K562 (cell line): Measurements from ENCODE around the gene KMT2D. TPM values are rescaled to one million over a fixed set of nuclear protein-coding genes. Genes with fewer than 3 reads are reported as not detected.

Experiments
- ATAC-seq: fragments of 200-7000 bp; cut with Tn5 transposase; 3 replicates; pipeline ENCODE4 v1.9.1; 2020; ENCODE audit warnings: moderate library complexity
- BruUV-seq: library from RNA; stranded (reverse); fragments of 400-500 nt; replicated peaks from 2 replicates; lab custom pipeline; 2021; lab: Mats Ljungman, UMichigan
- CTCF ChIA-PET: fragments of 300-600 bp; formaldehyde crosslinking; extraction: SDS; loops from one replicate; lab custom pipeline; 2021; ENCODE audit warnings: low intra/inter-chr PET ratio; lab: Yijun Ruan, JAX
- POLR2A ChIA-PET: fragments of 300-600, 350-650 bp; sonication (Branson Sonifier 250); formaldehyde crosslinking; extraction: SDS; loops from one replicate; lab custom pipeline; 2021; ENCODE audit warnings: antibody characterized with exemption, inconsistent platforms; lab: Yijun Ruan, JAX
- DNase-seq, 4 experiments: peaks; one replicate each; pipeline versions ENCODE4 v3.0.0 to v3.0.0-alpha.2; 2011 to 2018; ENCODE audit warnings: low spot score in 3 of 4, mixed read lengths in 3 of 4; ENCODE audit errors: extremely low read depth in 1 of 4
- FAIRE-seq: peaks from 2 replicates; lab custom pipeline; 2011; peaks lifted over from hg19 to GRCh38; lab: Jason Lieb, UNC
- H2AFZ ChIP-seq: 2 replicates; pipeline ENCODE4 v1.6.0; 2011; ENCODE audit warnings: low read depth, low read length, control low read depth, inconsistent platforms
- H3K27ac ChIP-seq: fragments of 200-600 bp; 3 replicates; pipeline ENCODE4 v1.8.0; 2011; ENCODE audit warnings: low read depth, mild to moderate bottlenecking, control low read depth, inconsistent platforms, low read length, moderate library complexity, mixed read lengths; ENCODE audit errors: extremely low read depth
- H3K27me3 ChIP-seq, 2 experiments: fragments of 300-600 bp in 1 of 2; 2 replicates in 1 of 2; 3 replicates in 1 of 2; pipeline versions ENCODE4 v1.6.0 to v1.8.0; 2011; ENCODE audit warnings: inconsistent platforms in 2 of 2, low read length in 2 of 2, mild to moderate bottlenecking in 1 of 2, mixed read lengths in 1 of 2, moderate library complexity in 1 of 2; ENCODE audit not compliant: control insufficient read depth in 2 of 2, insufficient read depth in 2 of 2
- H3K36me3 ChIP-seq: fragments of 300-600 bp; 3 replicates; pipeline ENCODE4 v1.8.0; 2011; ENCODE audit warnings: mild to moderate bottlenecking, low read length, inconsistent platforms; ENCODE audit not compliant: control insufficient read depth, insufficient read depth
- H3K4me1 ChIP-seq, 2 experiments: fragments of 200-600 bp in 1 of 2; replicated peaks in 1 of 2; 2 replicates in 1 of 2; 3 replicates in 1 of 2; pipeline versions ENCODE4 v1.5.1 to v1.8.0; 2011; ENCODE audit warnings: inconsistent platforms in 2 of 2, low read length in 2 of 2, mild to moderate bottlenecking in 1 of 2, mixed read lengths in 1 of 2, moderate library complexity in 1 of 2; ENCODE audit not compliant: control insufficient read depth in 2 of 2, insufficient read depth in 2 of 2
- H3K4me2 ChIP-seq: 2 replicates; pipeline ENCODE4 v1.6.1; 2011; ENCODE audit warnings: low read length, control low read depth, inconsistent platforms, mixed read lengths; ENCODE audit not compliant: insufficient read depth
- H3K4me3 ChIP-seq: fragments of 200-600 bp; sonication (generic), shearing (Covaris generic); 2 replicates; pipeline ENCODE4 v1.5.1; 2016; ENCODE audit warnings: control low read depth, inconsistent platforms
- H3K79me2 ChIP-seq: fragments of 200-600 bp; 3 replicates; pipeline ENCODE4 v1.8.0; 2011; ENCODE audit warnings: low read length, inconsistent platforms; ENCODE audit not compliant: control insufficient read depth, insufficient read depth
- H3K9ac ChIP-seq, 2 experiments: 2 replicates each; pipeline versions ENCODE4 v1.6.0 to v1.6.1; 2011; ENCODE audit warnings: low read depth in 2 of 2, low read length in 2 of 2, control low read depth in 1 of 2, inconsistent platforms in 1 of 2, mild to moderate bottlenecking in 1 of 2, mixed read lengths in 1 of 2; ENCODE audit not compliant: insufficient read depth in 1 of 2
- H3K9me1 ChIP-seq: one replicate; pipeline ENCODE4 v1.6.0; 2011; ENCODE audit warnings: inconsistent platforms, mild to moderate bottlenecking, low read length, moderate library complexity; ENCODE audit not compliant: control insufficient read depth, insufficient read depth
- H3K9me3 ChIP-seq: replicated peaks from 2 replicates; pipeline ENCODE4 v1.5.1; 2011; ENCODE audit warnings: low read depth, low read length, inconsistent platforms; ENCODE audit not compliant: control insufficient read depth, insufficient read depth
- H4K20me1 ChIP-seq: replicated peaks from 2 replicates; pipeline ENCODE4 v1.6.1; 2011; ENCODE audit warnings: low read length, inconsistent platforms, mixed read lengths; ENCODE audit not compliant: control insufficient read depth, insufficient read depth
- CBX3 ChIP-seq, 2 experiments: IDR thresholded peaks; 1 replicate in 1 of 2; 2 replicates in 1 of 2; pipeline ENCODE4 v1.6.1; 2012; ENCODE audit warnings: inconsistent platforms in 2 of 2, low read length in 2 of 2, borderline replicate concordance in 1 of 2, control low read depth in 1 of 2
- FOXA3 ChIP-seq, 2 experiments: fragments of 450-650 bp in 1 of 2; sonication (generic) in 1 of 2; formaldehyde crosslinking; IDR thresholded peaks in 1 of 2; conservative IDR thresholded peaks in 1 of 2; 2 replicates each; pipeline versions ENCODE4 v1.4.0 to v1.8.0; 2020 to 2022; ENCODE audit warnings: mild to moderate bottlenecking in 2 of 2, missing genetic modification reagents in 1 of 2
- MTA3 ChIP-seq: fragments of 450-650 bp; formaldehyde crosslinking; IDR thresholded peaks from 2 replicates; pipeline ENCODE4 v1.6.1; 2017; ENCODE audit warnings: mild to moderate bottlenecking, borderline replicate concordance
- RAD21 ChIP-seq, 2 experiments: fragments of 250-450 bp in 1 of 2; fragments of 450-650 bp in 1 of 2; sonication (Bioruptor Pico) in 1 of 2; formaldehyde crosslinking in 1 of 2; IDR thresholded peaks in 1 of 2; conservative IDR thresholded peaks in 1 of 2; 2 replicates each; pipeline versions ENCODE4 v1.4.0 to v1.8.0; 2020 to 2022; ENCODE audit warnings: mild to moderate bottlenecking in 2 of 2, moderate library complexity in 1 of 2
- SMAD3 ChIP-seq: fragments of 450-650 bp; formaldehyde crosslinking; conservative IDR thresholded peaks from 2 replicates; pipeline ENCODE4 v1.4.0; 2020; ENCODE audit warnings: mild to moderate bottlenecking
- SMARCA5 ChIP-seq: fragments of 450-650 bp; IDR thresholded peaks from 2 replicates; pipeline ENCODE4 v1.6.1; 2016
- SMC3 ChIP-seq: conservative IDR thresholded peaks from 2 replicates; pipeline ENCODE4 v1.6.1; 2011; ENCODE audit warnings: low read depth, low read length, improper control_type of control experiment; ENCODE audit not compliant: insufficient read depth
- SP1 ChIP-seq: sonication (generic); formaldehyde crosslinking; IDR thresholded peaks from 2 replicates; pipeline ENCODE4 v1.8.1; 2022; ENCODE audit warnings: mild to moderate bottlenecking, missing genetic modification reagents
- ZFP36 ChIP-seq: fragments of 150-350 bp; IDR thresholded peaks from 2 replicates; pipeline ENCODE4 v1.6.1; 2018; ENCODE audit warnings: low read length, low read depth; ENCODE audit not compliant: partially characterized antibody
- WGBS: fragments of 100-300 bp; shearing (Covaris generic); methylation state at CpG from one replicate; pipeline ENCODE4 v1.1.6; 2016; ENCODE audit warnings: low coverage, mixed read lengths; ENCODE audit not compliant: insufficient coverage; ENCODE audit errors: missing lambda C conversion rate; 5-methylcytosine and 5-hydroxymethylcytosine counted together
- in situ Hi-C: fragments of 300-500 bp; cut with MboI; formaldehyde crosslinking; loops from 4 replicates; pipeline ENCODE4 v1.15.0; 2018; ENCODE audit warnings: inconsistent platforms, mixed read lengths
- intact Hi-C: fragments of 100-400 bp; cut with micrococcal nuclease; formaldehyde crosslinking; loops from 2 replicates; pipeline ENCODE4 v1.14.2; 2022
- polyA plus RNA-seq, 8 experiments: library from polyadenylated mRNA; depleted of rRNA in 4 of 8; stranded (reverse) in 5 of 8; unstranded in 3 of 8; fragments of >200 nt; fragmentation: Nextera tagmentation in 2 of 8; fragmentation: Illumina TruSeq in 1 of 8; extraction: Ambion mirVana in 2 of 8; extraction: Trizol in 1 of 8; gene quantifications; 2 replicates each; pipeline versions ENCODE4 v1.2.1 to v1.2.3, GENCODE V29; 2011 to 2014; ENCODE audit warnings: inconsistent platforms in 1 of 8, missing spikeins in 1 of 8
- total RNA-seq, 7 experiments: library from RNA; depleted of rRNA in 6 of 7; stranded (reverse); fragments of >200 nt in 6 of 7; fragmentation: Illumina TruSeq in 2 of 7; extraction: Trizol in 2 of 7; gene quantifications; 2 replicates each; pipeline versions ENCODE4 v1.2.1 to v1.2.3, GENCODE V29; 2011 to 2021; ENCODE audit warnings: low replicate concordance in 1 of 7
- TF ChIP-seq, protein P1 (sequence below): sonication (generic); formaldehyde crosslinking; IDR thresholded peaks from 2 replicates; pipeline ENCODE4 v1.8.0; 2022; ENCODE audit warnings: missing genetic modification reagents, mild to moderate bottlenecking, moderate library complexity, borderline replicate concordance
- TF ChIP-seq, protein P2 (sequence below), 2 experiments: IDR thresholded peaks; 2 replicates each; pipeline ENCODE4 v1.6.1; 2012; ENCODE audit warnings: improper control_type of control experiment in 2 of 2, low read depth in 2 of 2, low read length in 2 of 2, borderline replicate concordance in 1 of 2
- TF ChIP-seq, protein P3 (sequence below), 3 experiments: IDR thresholded peaks in 2 of 3; conservative IDR thresholded peaks in 1 of 3; 2 replicates each; pipeline ENCODE4 v1.5.1; 2011 to 2012; ENCODE audit warnings: low read length in 3 of 3, mild to moderate bottlenecking in 3 of 3, control low read depth in 2 of 3, improper control_type of control experiment in 1 of 3, inconsistent platforms in 1 of 3, low read depth in 1 of 3, mixed read lengths in 1 of 3, moderate library complexity in 1 of 3; ENCODE audit not compliant: insufficient read depth in 2 of 3
- TF ChIP-seq, protein P4 (sequence below): fragments of 200-800 bp; sonication (Bioruptor generic); IDR thresholded peaks from 2 replicates; pipeline ENCODE4 v1.6.1; 2017; ENCODE audit warnings: missing genetic modification characterization, missing compliant biosample characterization

Gene KMT2D
- total and polyA plus RNA-seq, 9 of the 15 experiments (the other 6 are each of a cell fraction or from before 2014, with no cell fraction given): 0.22 to 93.7 (median 13.7) TPM

DNA sequence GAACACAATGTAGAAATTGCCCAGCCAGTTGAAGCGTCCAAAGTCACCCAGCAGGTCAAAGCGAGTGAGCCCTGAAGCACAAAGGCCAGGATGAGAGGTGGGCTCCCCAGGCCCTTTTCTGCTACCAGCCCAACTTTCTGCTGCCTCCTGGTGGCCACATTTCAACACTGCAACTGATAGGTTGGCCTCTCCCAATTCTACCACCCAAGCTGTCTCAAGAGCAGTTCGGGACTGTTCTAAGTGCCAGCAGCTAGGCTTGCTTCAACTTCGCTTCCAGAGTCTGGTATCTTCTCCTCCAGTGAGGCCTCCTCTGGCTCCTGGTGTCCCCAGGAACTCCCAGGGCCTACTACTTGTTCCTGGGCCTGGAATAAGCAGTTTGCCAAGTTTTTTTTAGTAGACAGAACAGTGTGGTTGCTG is 37.4 kb upstream of the KMT2D start:
- in situ Hi-C loops (loop anchor here (5.0 kb wide), 1 partner anchor 36 kb away; the partner anchor contains the start of gene KMT2D), intact Hi-C loops (loop anchor here (1.0 kb wide), 1 partner anchor 34 kb away; no protein-coding TSS in a partner anchor)
- Histone ChIP-seq H4K20me1 (no peaks in the 10 kb centered on the region), H3K27me3 (no peaks in the 10 kb centered on the region), H3K9me3 (no peaks in the 10 kb centered on the region), H3K79me2 (peaks cover 12% of the 10 kb centered on the region; the same call in 1 of the 3 replicates), H3K4me3 (no peak overlapping the region), H3K9me1 (peaks cover 4% of the 10 kb centered on the region), H3K4me2 (no peak overlapping the region), H3K27ac (no peak overlapping the region; the same call in 2 of the 3 replicates), H3K9ac (peak overlapping the region in 1 of 2 experiments; percentile 63; a peak in 1 of 4 replicates), H3K4me1 (peaks cover 27 to 28% of the 10 kb centered on the region in 2 experiments), H3K36me3 (peaks cover 60% of the 10 kb centered on the region), H2AFZ (no peak overlapping the region)
- 10% methylated on average over 4 of the region's 4 CpGs for WGBS
- ChIA-PET CTCF (interaction anchor here (0.6 to 2.0 kb wide), 3 partner anchors 34 to 137 kb away, joined by 3 to 7 read pairs (median 4); partner anchors contain the start of gene KMT2D), POLR2A (interaction anchor here (0.7 to 5.0 kb wide), 13 partner anchors 11 to 169 kb away, joined by 3 to 51 read pairs (median 4); partner anchors contain the start of genes LMBR1L, RHEBL1, TUBA1B and TUBA1C)
- DNase-seq (peak; percentile 68 to 78 (median 74)), ATAC-seq (peak; percentile 76), FAIRE-seq (peak; percentile 92)
- BruUV-seq: no TSS peak
- TF ChIP-seq ZFP36 (peak; percentile 91), MTA3 (peak; percentile 53; the same call in 1 of the 2 replicates), CBX3 (IDR thresholded peaks at IDR 0.05; ENCODE audit: borderline replicate concordance in 1 of 2, low read length in 2 of 2) (peak in 1 of 2 experiments; percentile 46; a peak in 1 of 3 replicates), FOXA3 (CRISPR knock-in tag; conservative IDR thresholded peaks at IDR 0.05 in 1 of 2, IDR thresholded peaks at IDR 0.05 in 1 of 2) (no peak), SMARCA5 (no peak), SP1 (CRISPR knock-in tag) (0 out of 2 replicates have a peak, but pooled peaks have one; percentile 15), RAD21 (CRISPR knock-in tag; conservative IDR thresholded peaks at IDR 0.05 in 1 of 2, IDR thresholded peaks at IDR 0.05 in 1 of 2) (peak; percentile 64 to 85), SMC3 (peak; percentile 71), SMAD3 (CRISPR knock-in tag) (no peak)
- TF ChIP-seq, protein P1, sequence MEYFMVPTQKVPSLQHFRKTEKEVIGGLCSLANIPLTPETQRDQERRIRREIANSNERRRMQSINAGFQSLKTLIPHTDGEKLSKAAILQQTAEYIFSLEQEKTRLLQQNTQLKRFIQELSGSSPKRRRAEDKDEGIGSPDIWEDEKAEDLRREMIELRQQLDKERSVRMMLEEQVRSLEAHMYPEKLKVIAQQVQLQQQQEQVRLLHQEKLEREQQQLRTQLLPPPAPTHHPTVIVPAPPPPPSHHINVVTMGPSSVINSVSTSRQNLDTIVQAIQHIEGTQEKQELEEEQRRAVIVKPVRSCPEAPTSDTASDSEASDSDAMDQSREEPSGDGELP (CRISPR knock-in tag): peak; percentile 39; the same call in 1 of the 2 replicates
- TF ChIP-seq, protein P2, sequence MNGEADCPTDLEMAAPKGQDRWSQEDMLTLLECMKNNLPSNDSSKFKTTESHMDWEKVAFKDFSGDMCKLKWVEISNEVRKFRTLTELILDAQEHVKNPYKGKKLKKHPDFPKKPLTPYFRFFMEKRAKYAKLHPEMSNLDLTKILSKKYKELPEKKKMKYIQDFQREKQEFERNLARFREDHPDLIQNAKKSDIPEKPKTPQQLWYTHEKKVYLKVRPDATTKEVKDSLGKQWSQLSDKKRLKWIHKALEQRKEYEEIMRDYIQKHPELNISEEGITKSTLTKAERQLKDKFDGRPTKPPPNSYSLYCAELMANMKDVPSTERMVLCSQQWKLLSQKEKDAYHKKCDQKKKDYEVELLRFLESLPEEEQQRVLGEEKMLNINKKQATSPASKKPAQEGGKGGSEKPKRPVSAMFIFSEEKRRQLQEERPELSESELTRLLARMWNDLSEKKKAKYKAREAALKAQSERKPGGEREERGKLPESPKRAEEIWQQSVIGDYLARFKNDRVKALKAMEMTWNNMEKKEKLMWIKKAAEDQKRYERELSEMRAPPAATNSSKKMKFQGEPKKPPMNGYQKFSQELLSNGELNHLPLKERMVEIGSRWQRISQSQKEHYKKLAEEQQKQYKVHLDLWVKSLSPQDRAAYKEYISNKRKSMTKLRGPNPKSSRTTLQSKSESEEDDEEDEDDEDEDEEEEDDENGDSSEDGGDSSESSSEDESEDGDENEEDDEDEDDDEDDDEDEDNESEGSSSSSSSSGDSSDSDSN (IDR thresholded peaks at IDR 0.05; ENCODE audit: borderline replicate concordance in 1 of 2, low read depth in 2 of 2, low read length in 2 of 2): no peak
- TF ChIP-seq, protein P3, sequence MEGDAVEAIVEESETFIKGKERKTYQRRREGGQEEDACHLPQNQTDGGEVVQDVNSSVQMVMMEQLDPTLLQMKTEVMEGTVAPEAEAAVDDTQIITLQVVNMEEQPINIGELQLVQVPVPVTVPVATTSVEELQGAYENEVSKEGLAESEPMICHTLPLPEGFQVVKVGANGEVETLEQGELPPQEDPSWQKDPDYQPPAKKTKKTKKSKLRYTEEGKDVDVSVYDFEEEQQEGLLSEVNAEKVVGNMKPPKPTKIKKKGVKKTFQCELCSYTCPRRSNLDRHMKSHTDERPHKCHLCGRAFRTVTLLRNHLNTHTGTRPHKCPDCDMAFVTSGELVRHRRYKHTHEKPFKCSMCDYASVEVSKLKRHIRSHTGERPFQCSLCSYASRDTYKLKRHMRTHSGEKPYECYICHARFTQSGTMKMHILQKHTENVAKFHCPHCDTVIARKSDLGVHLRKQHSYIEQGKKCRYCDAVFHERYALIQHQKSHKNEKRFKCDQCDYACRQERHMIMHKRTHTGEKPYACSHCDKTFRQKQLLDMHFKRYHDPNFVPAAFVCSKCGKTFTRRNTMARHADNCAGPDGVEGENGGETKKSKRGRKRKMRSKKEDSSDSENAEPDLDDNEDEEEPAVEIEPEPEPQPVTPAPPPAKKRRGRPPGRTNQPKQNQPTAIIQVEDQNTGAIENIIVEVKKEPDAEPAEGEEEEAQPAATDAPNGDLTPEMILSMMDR (IDR thresholded peaks at IDR 0.05 in 2 of 3, conservative IDR thresholded peaks at IDR 0.05 in 1 of 3; ENCODE audit: insufficient read depth in 2 of 3, low read depth in 1 of 3, low read length in 3 of 3): peak; percentile 86 to 94 (median 89)
- TF ChIP-seq, protein P4, sequence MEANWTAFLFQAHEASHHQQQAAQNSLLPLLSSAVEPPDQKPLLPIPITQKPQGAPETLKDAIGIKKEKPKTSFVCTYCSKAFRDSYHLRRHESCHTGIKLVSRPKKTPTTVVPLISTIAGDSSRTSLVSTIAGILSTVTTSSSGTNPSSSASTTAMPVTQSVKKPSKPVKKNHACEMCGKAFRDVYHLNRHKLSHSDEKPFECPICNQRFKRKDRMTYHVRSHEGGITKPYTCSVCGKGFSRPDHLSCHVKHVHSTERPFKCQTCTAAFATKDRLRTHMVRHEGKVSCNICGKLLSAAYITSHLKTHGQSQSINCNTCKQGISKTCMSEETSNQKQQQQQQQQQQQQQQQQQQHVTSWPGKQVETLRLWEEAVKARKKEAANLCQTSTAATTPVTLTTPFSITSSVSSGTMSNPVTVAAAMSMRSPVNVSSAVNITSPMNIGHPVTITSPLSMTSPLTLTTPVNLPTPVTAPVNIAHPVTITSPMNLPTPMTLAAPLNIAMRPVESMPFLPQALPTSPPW (CRISPR knock-in tag): 0 out of 2 replicates have a peak, but pooled peaks have one; percentile 30
